HL-60/S4 treated with phorbol 12-myristate 13-acetate at 8.2 ng/mL for 4 days and 3 days (cell line): ENCODE results near the gene TUNAR.

Experiments
- in situ Hi-C: fragments of 300-500 bp; cut with MboI; formaldehyde crosslinking; loops from 2 replicates; pipeline ENCODE4 v1.15.0; 2022; ENCODE audit warnings: low sequenced_read_pairs

The TUNAR gene

DNA sequence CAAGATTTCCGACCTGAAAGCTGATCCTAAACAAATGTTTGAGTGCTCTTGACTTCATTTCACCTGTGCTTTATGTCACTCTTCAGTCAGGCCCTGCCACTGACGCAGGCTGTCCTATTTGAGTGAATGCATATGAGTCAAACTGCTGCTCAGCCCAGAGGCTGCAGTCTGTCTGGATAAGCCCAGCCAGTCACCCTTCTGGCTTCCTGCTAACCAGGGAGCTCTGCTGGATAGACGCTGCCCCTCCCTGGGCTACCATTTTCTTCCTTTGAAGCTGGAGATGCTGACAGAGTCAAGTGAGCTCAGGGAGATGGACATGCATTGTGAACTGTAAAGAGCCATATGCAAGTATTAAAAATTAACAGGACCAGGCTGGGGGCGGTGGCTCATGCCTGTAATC is 5.1 kb upstream of the TUNAR start:
- in situ Hi-C loops = no loop called here

- in situ Hi-C loops = no loop called here
Measured at GRCh38 chr14:95872777-95873176, 3.9 kb upstream of the TUNAR start.

- in situ Hi-C loops = no loop called here
Measured at GRCh38 chr14:95875831-95876760, 536 bp upstream of the TUNAR start.

GRCh38 chr14:95877633-95878032 is 1.0 kb downstream of the TUNAR start:
- in situ Hi-C loops = no loop called here

GRCh38 chr14:95884377-95884776 is 7.7 kb downstream of the TUNAR start:
- in situ Hi-C loops = no loop called here

DNA sequence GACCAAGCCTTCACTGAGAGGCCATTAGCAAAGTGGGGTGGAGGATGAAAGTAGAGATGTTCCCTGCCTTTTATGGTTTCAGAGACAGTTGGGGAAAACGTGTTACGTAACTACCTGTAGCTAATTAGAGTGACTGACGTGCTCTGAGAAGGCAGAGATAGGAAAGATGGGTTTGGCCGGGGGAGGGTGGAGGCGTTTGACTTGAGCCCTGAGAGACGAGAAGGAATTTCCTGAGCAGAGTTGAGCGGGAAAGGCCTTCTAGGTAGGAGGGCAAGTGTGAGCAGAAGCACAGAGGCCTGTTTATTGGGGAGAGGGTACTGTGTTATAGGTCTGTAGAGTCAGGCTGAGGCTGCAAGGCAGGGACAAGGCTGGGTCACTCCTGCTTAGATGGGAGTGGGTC is 8.6 kb downstream of the TUNAR start:
- in situ Hi-C loops = no loop called here

DNA sequence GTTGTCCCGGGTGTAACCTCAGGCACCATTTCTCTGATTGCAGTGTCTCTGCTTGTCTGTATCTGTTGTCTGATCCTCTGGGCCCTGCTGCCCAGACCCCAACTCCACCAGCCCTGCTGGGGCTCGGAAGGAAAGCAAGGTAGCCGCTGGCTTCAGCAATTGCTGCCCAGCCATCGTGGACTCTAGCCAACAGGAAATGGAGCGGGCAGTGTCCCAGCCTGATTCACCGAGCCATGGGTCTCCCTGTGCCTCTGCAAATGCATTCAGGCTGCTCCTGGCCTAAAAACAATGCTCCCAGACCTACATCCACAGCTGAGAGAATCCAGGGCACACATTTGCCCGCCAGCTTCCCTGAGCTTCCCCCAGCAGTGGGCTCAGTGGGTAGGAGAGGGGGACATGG is 9.2 kb downstream of the TUNAR start:
- in situ Hi-C loops = no loop called here

- in situ Hi-C loops = no loop called here
Measured at GRCh38 chr14:95886366-95887056, 9.9 kb downstream of the TUNAR start.

DNA sequence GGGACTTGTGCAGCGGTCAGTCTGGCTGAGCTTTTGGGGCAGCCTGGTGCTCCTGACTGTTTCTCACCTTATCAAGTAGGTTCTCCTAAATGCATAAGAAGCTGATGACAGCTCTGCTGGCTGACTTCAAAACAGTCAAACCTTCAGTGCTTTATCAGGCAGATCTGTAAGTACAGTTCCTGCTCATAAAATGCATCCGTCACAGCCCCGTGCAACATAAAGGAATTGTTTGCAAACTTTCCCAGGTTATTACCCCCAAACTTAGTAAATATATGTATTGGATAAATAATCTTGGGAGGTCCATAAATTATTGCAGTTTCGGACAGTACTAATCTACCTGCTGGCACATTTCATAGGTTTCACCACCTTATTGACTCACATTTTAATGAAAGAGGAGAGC is 10.7 kb downstream of the TUNAR start:
- in situ Hi-C loops = no loop called here

DNA sequence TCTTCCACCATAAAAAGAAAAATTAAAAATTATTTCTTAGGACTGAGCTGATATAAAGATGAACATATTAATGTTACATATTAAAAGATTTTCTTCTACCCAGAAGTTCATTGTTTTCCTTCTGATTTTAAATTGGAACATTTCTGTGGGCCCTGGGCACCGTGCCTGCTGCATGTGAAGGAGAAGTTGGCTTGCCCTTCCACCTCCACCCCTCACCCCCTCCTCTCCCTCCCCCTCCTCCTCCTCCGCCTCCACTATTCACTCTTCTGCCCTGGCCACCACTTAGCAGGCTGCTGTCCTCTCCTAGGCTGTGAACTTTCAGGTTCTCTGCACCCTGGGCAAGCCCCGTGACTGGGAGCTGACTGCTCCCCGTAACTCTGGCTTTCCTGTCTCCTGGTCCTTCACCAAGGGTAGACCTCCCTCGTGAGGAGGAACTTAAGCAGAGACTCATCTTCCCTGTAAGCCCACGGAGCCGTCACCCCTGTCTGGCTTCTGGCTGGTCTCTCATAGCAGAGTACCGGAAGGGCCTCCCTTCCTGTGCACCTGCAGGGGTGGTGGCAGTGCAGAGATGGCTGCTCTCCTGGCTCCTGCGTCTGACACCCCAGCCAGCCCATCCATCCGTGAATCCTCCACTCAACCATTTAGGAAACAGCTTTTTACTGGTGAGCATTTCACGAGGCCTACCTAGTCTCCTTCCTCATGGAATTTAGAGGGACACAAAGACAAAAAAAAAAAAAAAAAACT is 12.8 kb downstream of the TUNAR start:
- in situ Hi-C loops = no loop called here

- in situ Hi-C loops = no loop called here
Measured at GRCh38 chr14:95891742-95892141, 15.1 kb downstream of the TUNAR start.

DNA sequence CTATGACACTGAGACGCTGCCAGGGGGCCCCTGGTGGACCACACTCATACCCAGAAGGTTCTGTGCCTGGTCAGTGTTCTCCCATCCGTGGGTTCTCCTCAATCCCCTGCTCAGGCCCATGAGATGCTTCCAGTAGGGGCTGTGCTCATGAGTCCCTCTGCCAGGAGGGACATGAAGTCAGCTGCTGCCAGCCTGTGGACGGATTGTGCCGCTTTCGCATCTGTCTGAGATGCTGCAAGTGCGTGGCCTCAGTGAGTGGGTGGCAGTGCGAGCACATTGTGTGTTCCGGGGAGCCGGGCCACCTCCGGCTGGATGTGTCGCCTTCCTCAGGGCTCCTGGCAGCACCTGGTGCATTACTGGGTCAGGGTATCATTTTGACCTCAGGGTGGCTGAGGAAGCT is 15.5 kb downstream of the TUNAR start:
- in situ Hi-C loops = no loop called here

DNA sequence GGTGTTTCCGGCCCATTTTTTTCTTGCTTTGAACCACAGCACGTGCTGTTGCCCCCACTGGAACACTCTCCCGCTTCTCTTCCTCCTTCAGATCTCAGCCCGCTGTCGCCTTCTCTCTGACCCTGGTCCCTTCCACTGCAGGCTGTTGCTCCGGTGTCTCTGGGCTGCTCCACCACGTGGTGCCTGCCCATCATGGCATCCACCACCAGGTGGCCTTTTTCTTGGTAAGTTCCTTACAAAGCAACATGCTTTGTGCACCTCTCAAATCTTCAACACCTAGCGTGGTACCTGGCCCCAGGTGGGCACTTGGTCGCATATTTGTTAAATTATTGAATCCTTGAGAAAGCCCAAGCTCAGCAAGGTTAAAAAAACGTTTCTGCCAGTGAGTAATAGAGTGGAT is 19.1 kb downstream of the TUNAR start:
- in situ Hi-C loops = no loop called here

DNA sequence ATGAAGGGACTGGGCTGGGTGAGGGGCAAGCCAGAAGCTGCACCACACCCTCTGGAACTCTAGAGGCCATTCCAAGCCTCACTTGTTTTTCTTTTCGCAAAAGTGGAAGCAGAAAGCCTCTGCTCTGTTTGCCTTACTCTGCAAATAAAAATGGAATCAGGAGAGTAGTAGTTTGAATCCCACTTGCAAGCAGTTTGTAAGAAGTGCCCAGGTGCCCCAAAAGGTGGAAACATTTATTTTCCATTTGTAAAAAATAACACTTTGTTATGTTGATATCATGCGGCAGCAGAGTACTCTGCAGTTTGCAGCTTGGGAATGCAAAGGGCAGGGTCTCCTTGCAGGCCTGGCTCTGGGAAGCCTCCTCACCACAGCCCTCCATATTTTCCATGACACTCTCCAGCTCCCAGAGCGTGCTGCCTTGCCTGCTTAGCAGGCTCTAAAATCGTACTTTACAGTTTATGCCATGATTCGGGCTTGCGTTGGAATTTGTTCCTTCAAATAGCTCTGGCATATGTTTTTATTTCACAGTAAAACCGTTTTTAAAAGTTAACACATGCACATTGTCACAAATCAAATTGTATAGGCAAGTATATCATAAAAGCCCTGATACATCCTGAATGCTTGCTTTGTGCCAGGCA is 20.0 kb downstream of the TUNAR start:
- in situ Hi-C loops = no loop called here

DNA sequence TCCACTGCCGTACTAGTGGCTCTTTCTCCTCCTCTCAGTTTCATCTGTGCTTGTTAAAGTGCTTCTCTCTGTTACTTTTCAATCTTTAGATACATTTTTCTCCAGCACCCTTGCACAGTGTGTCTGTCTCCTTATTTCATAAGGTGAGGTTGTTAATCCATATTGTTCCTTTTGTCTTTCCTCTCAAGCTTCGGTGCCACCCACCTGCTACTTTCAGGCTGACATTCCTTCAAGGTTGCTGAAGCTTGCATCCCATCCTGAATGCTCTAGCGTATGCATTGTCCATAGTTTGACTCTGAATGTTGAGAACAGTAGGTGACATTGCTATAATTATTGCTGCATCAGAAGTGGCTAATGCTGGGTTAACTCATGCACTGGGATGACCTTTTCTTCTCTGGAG is 20.6 kb downstream of the TUNAR start:
- in situ Hi-C loops = no loop called here

DNA sequence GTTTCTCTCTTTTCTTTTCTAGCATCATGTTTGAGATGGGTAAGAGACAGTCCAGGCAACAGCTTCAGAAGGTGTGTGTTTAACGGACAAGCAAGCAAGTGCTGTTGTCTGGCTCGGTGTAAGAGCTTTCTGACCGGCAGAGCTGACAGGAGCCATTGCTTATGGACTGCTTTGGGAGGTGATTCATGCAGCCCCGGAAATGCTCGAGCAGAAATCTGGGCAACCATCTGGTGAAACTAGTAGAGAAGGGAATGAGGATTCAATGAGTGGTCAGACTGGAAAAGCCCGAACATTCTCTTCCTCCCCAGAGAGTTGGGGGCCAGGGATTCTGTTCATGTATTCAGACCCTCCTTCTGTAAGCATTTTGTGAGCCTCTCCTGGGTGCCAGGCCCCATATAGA is 24.4 kb downstream of the TUNAR start:
- in situ Hi-C loops = no loop called here

- in situ Hi-C loops = no loop called here
Measured at GRCh38 chr14:95902273-95902826, 25.7 kb downstream of the TUNAR start.

- in situ Hi-C loops = no loop called here
Measured at GRCh38 chr14:95903165-95903564, 26.5 kb downstream of the TUNAR start.

DNA sequence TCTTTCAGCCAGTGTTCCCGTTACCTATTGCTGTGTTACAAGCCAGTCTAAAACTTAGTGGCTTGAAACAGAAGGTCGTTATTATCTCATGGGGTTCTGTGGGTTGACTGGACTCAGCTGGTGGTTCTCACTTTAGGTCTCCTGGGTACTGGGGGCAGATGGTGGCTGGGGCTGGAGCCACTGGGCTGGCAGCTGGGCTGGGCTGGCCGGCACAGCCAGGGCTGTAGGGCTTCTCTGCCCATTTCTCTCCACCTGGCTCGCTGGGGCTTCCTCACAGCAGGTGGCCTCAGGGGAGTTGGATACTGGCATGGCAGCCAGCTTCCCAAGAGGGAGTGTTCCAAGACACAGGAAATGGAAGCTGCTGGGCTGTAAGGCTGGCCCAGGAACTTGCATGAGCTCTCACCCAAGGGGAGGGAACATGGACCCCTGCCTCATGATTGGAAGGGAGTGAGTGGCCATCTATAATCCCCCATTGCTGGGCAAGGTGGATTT is 27.0 kb downstream of the TUNAR start:
- in situ Hi-C loops = no loop called here

GRCh38 chr14:95906591-95906990 is 30.0 kb downstream of the TUNAR start:
- in situ Hi-C loops = no loop called here

DNA sequence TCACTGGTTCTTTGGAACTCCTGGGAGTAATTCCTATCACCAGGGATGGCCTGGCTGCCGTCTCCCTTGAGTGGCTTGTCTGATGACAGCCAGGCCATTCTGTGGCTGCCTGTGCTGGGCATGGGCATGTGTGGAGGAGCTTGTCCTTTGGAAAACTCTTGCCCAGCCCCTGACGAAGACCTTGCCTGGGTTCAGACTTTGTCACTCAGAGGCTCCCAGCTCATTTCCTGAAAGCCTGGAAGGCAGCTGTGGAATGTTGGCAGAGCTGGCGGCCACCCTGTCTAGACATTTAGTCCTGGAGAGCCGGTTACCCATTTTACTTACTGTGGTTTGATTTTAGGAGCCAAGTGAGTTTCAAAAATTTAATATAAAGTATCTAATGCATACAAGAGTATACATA is 34.0 kb downstream of the TUNAR start:
- in situ Hi-C loops = no loop called here
